Measurements from ENCODE around the gene SLC27A1. TPM values are rescaled to one million over a fixed set of nuclear protein-coding genes. Genes with fewer than 3 reads are reported as not detected.

The SLC27A1 gene
- total and polyA plus RNA-seq, 2 donors, result 14.8 to 21.1 TPM

DNA sequence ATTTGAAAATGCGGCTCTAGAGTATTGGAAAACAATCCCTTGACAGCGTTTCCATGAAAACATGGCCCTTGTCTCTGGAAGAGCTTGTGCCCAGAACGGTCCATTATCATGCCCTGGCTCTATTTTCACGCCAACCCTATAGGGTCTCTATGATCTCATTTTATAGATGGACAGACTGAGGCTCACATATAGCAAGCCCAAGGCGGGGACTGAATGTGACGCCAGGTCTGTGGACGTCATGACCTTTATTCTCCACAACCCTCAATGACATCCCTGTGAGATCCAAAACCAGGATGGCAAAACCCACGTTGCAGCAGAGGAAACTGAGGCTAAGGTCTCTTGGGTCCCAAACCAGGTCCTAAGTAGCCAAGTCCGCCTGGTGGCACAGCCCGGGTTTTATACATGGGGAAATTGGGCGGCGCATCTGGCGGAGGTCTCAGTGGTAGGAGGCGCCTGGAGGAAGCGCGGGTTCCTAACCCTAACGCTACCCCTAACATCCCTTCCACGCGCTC, 84.7 kb downstream of the SLC27A1 start:
- WGBS, result 13% methylated on average over 19 of the region's 19 CpGs
- no peak overlapping the region for H3K27ac ChIP-seq (ENCODE audit: low read depth)
- no peak for DNase-seq (ENCODE audit: extremely low spot score)

DNA sequence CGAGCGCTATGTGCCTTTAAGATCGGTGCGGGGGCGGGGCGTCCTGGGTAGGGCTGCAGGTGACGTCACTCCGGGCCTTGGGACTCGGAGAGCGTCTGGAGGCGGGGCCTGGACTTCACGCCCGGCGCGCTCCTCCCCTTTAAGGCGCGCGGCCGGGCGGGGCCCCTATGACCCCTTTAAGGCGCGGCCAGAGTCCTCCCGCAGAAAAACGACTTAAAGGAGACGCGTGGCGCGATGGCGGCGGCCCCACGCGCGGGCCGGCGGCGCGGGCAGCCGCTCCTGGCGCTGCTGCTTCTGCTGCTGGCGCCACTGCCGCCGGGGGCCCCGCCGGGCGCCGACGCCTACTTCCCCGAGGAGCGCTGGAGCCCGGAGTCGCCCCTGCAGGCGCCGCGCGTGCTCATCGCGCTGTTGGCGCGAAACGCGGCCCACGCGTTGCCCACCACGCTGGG, 85.2 kb downstream of the SLC27A1 start, which contains the start of gene COLGALT1:
COLGALT1 (plus strand) TSS at position 170 of the 449 bp plus-strand sequence; CDS start at position 235, 65 bp downstream.
- H3K36me3 ChIP-seq (ENCODE audit: insufficient read depth), result no peaks in the 10 kb centered on the region
- under 1% methylated on average over 64 of the region's 64 CpGs for WGBS
- DNase-seq (ENCODE audit: extremely low spot score), result peak; percentile 91
- H3K27ac ChIP-seq (ENCODE audit: low read depth), result peak within 1 kb of the TSS; percentile 57
- H3K4me3 ChIP-seq (ENCODE audit: low read depth, low read length), result peak within 1 kb of the TSS; percentile 82
- H3K4me1 ChIP-seq (ENCODE audit: insufficient read depth), result no peaks in the 10 kb centered on the region

More for the DNA sequence above, 84.7 kb downstream of the SLC27A1 start:
- Histone ChIP-seq H3K36me3 (ENCODE audit: insufficient read depth) (no peaks in the 10 kb centered on the region), H3K4me1 (ENCODE audit: insufficient read depth) (no peaks in the 10 kb centered on the region), H3K4me3 (ENCODE audit: low read depth, low read length) (peak overlapping the region; percentile 82)

Other genes starting within 250 kb of the SLC27A1 start
- gene OCEL1, start 244.3 kb upstream of the SLC27A1 start, total RNA-seq, result 5.8 TPM
- 28.4 TPM for gene OCEL1, start 244.3 kb upstream of the SLC27A1 start, polyA plus RNA-seq
- gene NR2F6, start 224.6 kb upstream of the SLC27A1 start, total RNA-seq, result 19.9 TPM
- 36.8 TPM for gene NR2F6, start 224.6 kb upstream of the SLC27A1 start, polyA plus RNA-seq
- gene USHBP1, start 205.8 kb upstream of the SLC27A1 start, total RNA-seq, result 6.0 TPM
- gene USHBP1, start 205.8 kb upstream of the SLC27A1 start, polyA plus RNA-seq, result 6.6 TPM
- 46.2 TPM for gene BABAM1, start 203.1 kb upstream of the SLC27A1 start, total RNA-seq
- gene BABAM1, start 203.1 kb upstream of the SLC27A1 start, polyA plus RNA-seq, result 78.2 TPM
- gene ANKLE1, start 188.6 kb upstream of the SLC27A1 start, total RNA-seq, result 0.26 TPM
- 0.66 TPM for gene ANKLE1, start 188.6 kb upstream of the SLC27A1 start, polyA plus RNA-seq
- 6.8 TPM for gene ABHD8, start 167.1 kb upstream of the SLC27A1 start, total RNA-seq
- gene ABHD8, start 167.1 kb upstream of the SLC27A1 start, polyA plus RNA-seq, result 20.0 TPM
- 6.1 TPM for gene MRPL34, start 164.7 kb upstream of the SLC27A1 start, total RNA-seq
- 146 TPM for gene MRPL34, start 164.7 kb upstream of the SLC27A1 start, polyA plus RNA-seq
- gene DDA1, start 161.0 kb upstream of the SLC27A1 start, total RNA-seq, result 8.0 TPM
- 66.1 TPM for gene DDA1, start 161.0 kb upstream of the SLC27A1 start, polyA plus RNA-seq
- 4.1 TPM for gene ANO8, start 135.7 kb upstream of the SLC27A1 start, total RNA-seq
- 5.8 TPM for gene ANO8, start 135.7 kb upstream of the SLC27A1 start, polyA plus RNA-seq
- 11.2 TPM for gene GTPBP3, start 133.0 kb upstream of the SLC27A1 start, total RNA-seq
- gene GTPBP3, start 133.0 kb upstream of the SLC27A1 start, polyA plus RNA-seq, result 15.9 TPM
- 23.6 TPM for gene PLVAP, start 93.2 kb upstream of the SLC27A1 start, total RNA-seq
- 289 TPM for gene PLVAP, start 93.2 kb upstream of the SLC27A1 start, polyA plus RNA-seq
- not detected for gene CCDC194, start 76.3 kb upstream of the SLC27A1 start, total RNA-seq
- gene CCDC194, start 76.3 kb upstream of the SLC27A1 start, polyA plus RNA-seq, result not detected
- 11.5 TPM for gene BST2, start 64.9 kb upstream of the SLC27A1 start, total RNA-seq
- gene BST2, start 64.9 kb upstream of the SLC27A1 start, polyA plus RNA-seq, result 103 TPM
- 25.7 TPM for gene MVB12A, start 50.5 kb upstream of the SLC27A1 start, total RNA-seq
- gene MVB12A, start 50.5 kb upstream of the SLC27A1 start, polyA plus RNA-seq, result 66.4 TPM
- gene TMEM221, start 21.9 kb upstream of the SLC27A1 start, total RNA-seq, result 0.53 TPM
- gene TMEM221, start 21.9 kb upstream of the SLC27A1 start, polyA plus RNA-seq, result 0.82 TPM
- gene NXNL1, start 9.6 kb upstream of the SLC27A1 start, total RNA-seq, result not detected
- not detected for gene NXNL1, start 9.6 kb upstream of the SLC27A1 start, polyA plus RNA-seq
- 27.2 TPM for gene PGLS, start 41.1 kb downstream of the SLC27A1 start, total RNA-seq
- 82.8 TPM for gene PGLS, start 41.1 kb downstream of the SLC27A1 start, polyA plus RNA-seq
- 31.7 TPM for gene COLGALT1, start 85.1 kb downstream of the SLC27A1 start, total RNA-seq
- gene COLGALT1, start 85.1 kb downstream of the SLC27A1 start, polyA plus RNA-seq, result 68.6 TPM
- gene UNC13A, start 217.8 kb downstream of the SLC27A1 start, total RNA-seq, result 0.48 TPM
- 0.25 TPM for gene UNC13A, start 217.8 kb downstream of the SLC27A1 start, polyA plus RNA-seq
- gene MAP1S, start 249.0 kb downstream of the SLC27A1 start, total RNA-seq, result 26.8 TPM
- gene MAP1S, start 249.0 kb downstream of the SLC27A1 start, polyA plus RNA-seq, result 34.4 TPM

Data from urinary bladder (tissue), 4 donors.